GM13976 (cell line): ENCODE data around the gene RAB4B.
A peak's percentile ranks its signal among the peaks of the same experiment; 100 is the strongest.
"Not testable (repeated sequence)": the region's sequence is repeated elsewhere in the genome, so short reads cannot be mapped to it uniquely, and the experiment has no call there.

Source experiments
- DNase-seq: peaks from one replicate; pipeline ENCODE4 v3.0.0; 2012; ENCODE audit warnings: low spot score
- CTCF ChIP-seq: IDR thresholded peaks from 2 replicates; pipeline ENCODE4 v1.5.1; 2012; ENCODE audit warnings: borderline replicate concordance, mild to moderate bottlenecking; ENCODE audit not compliant: insufficient read depth; ENCODE audit errors: extremely low read depth, missing control alignments, control extremely low read depth
- in situ Hi-C: fragments of 300-500 bp; cut with MboI; formaldehyde crosslinking; loops from one replicate; pipeline ENCODE4 v1.12.0; 2022; ENCODE audit warnings: low sequenced_read_pairs, mixed read lengths, inconsistent platforms; ENCODE audit not compliant: unreplicated experiment

RAB4B gene

GRCh38 chr19:40819479-40820234 lies 41.6 kb downstream of the RAB4B start:
- in situ Hi-C loops: loop anchor here (10.0 kb wide), 1 partner anchor 165 kb away; no protein-coding TSS in a partner anchor
- DNase-seq: not testable (repeated sequence)

DNA sequence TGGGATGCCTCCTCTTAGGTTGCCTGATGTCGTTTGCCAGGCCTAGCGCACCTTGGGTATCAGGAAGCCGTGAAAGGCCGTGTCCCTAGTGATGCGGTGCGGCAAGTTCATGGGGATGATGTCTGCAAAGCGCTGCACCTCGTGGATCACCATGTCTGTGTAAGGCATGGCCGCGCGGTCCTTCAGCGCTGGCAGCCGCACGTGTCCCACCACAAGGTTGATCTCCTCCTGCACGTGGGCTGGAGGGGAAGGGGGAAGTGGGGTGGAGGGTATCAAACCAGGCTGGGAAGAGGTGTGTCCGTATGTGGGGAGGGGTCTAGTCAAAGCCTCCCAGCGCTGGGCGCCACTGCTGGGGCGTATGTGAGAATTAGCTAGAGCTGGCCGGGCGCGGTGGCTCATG lies 44.1 kb downstream of the RAB4B start:
- in situ Hi-C loops: no loop called here
- TF ChIP-seq CTCF: no peak
- DNase-seq: peak; percentile 2

More at GRCh38 chr19:40819479-40820234, 41.6 kb downstream of the RAB4B start:
- peak; percentile 50 for TF ChIP-seq CTCF

DNA sequence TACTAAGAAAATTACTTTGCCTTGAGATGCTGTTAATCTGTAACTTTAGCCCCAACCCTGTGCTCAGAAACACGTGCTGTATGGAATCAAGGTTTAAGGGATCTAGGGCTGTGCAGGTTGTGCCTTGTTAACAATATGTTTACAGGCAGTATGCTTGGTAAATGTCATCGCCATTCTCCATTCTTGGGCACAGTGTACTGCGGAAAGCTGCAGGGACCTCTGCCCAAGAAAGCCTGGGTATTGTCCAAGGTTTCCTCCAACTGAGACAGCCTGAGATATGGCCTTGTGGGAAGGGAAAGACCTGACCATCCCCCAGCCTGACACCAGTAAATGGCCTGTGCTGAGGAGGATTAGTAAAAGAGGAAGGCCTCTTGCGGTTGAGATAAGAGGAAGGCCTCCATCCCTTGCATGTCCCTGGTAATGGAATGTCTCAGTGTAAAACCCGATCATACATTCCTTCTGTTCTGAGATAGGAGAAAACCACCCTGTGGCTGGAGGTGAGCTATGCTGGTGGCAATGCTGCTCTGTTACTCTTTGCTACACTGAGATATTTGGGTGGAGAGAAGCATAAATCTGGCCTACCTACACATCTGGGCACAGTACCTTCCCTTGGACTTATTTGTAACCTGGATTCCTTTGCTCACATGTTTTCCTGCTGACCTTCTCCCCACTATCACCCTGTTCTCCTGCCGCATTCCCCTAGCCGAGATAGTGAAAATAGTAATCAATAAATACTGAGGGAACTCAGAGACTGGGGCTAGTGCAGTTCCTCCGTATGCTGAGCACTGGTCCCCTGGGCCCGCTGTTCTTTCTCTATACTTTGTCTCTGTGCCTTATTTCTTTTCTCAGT lies 44.9 kb downstream of the RAB4B start:
- DNase-seq, in situ Hi-C loops: not testable (repeated sequence)

GRCh38 chr19:40824916-40825315 lies 46.9 kb downstream of the RAB4B start:
- DNase-seq, in situ Hi-C loops: not testable (repeated sequence)

GRCh38 chr19:40825460-40826095 lies 47.5 kb downstream of the RAB4B start:
- in situ Hi-C loops, DNase-seq: not testable (repeated sequence)

GRCh38 chr19:40826312-40826698 lies 48.3 kb downstream of the RAB4B start:
- in situ Hi-C loops, DNase-seq: not testable (repeated sequence)

- in situ Hi-C loops, DNase-seq: not testable (repeated sequence)
Observed at GRCh38 chr19:40826699-40827385, 48.8 kb downstream of the RAB4B start.

DNA sequence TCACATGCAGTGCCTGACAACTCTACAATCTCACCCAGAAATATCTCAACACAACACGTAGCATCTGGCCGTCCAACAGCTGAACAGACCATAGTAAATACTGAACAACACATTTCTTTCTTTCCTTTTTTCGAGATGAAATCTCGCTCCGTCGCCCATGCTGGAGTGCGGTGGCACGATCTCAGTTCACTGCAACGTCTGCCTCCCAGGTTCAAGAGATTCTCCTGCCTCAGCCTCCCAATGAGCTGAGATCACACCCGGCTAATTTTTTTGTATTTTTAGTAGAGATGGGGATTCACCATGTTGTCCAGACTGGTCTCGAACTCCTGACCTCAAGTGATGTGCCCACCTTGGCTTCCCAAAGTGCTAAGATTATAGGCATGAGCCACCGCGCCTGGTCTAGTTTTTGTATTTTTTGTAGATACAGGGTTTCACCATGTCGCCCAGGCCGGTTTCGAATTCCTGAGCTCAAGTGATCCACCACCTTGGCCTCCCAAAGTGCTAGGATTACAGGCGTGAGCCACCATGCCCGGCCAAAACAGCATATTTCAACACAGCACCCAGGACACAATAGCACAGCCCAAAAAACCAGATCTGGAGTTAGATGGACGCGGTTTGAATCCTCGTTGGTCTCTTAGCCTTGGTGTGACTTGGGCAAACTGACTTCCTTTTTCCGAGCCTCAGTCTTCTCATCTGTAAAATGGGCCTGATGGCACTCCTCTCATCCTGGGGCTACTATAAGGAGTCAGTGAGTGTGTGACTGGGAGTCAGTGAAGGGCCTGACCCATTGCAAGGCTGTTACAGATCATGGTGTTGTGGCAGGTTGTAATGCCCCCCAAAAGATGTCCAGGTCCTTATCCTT lies 49.6 kb downstream of the RAB4B start:
- no peak for DNase-seq
- TF ChIP-seq CTCF: no peak
- in situ Hi-C loops: no loop called here
